Upper lobe of right lung (tissue), 1 donor: ENCODE measurements around the gene ZNF557. TPM values are rescaled to one million over a fixed set of nuclear protein-coding genes. Genes with fewer than 3 reads are reported as not detected.
"Not testable (repeated sequence)": the region's sequence is repeated elsewhere in the genome, so short reads cannot be mapped to it uniquely, and the experiment has no call there.

Experiments used
- ATAC-seq: fragments of 200-7000 bp; cut with Tn5 transposase; one replicate; pipeline ENCODE4 v1.9.1; 2020; ENCODE audit warnings: mild to moderate bottlenecking, moderate library complexity
- DNase-seq: peaks from one replicate; pipeline ENCODE4 v3.0.0-alpha.2; 2020
- H3K27ac ChIP-seq: fragments of 200-600 bp; one replicate; pipeline ENCODE4 v1.8.0; 2022
- H3K27me3 ChIP-seq: fragments of 200-600 bp; one replicate; pipeline ENCODE4 v1.8.0; 2022; ENCODE audit warnings: mild to moderate bottlenecking
- H3K36me3 ChIP-seq: fragments of 200-600 bp; one replicate; pipeline ENCODE4 v1.8.0; 2022
- H3K4me1 ChIP-seq: fragments of 200-600 bp; one replicate; pipeline ENCODE4 v1.8.0; 2022
- H3K4me3 ChIP-seq: fragments of 200-600 bp; one replicate; pipeline ENCODE4 v1.8.0; 2022; ENCODE audit warnings: mild to moderate bottlenecking
- H3K9me3 ChIP-seq: fragments of 200-600 bp; one replicate; pipeline ENCODE4 v1.8.0; 2022
- intact Hi-C: fragments of 100-400 bp; cut with DNase I; formaldehyde crosslinking; loops from one replicate; pipeline ENCODE4 v1.11.0; 2022
- long read RNA-seq: library from polyadenylated mRNA; unstranded; transcript quantifications from one replicate; pipeline ENCODE4 v2.0.0, GENCODE V29; 2021
- total RNA-seq: library from RNA; stranded (reverse); fragmentation: NEBNext Ultra II Directional; extraction: Animal tissue kit (Norgen Biotek cat#: 25700); gene quantifications from one replicate; pipeline ENCODE4 v1.2.1, GENCODE V29; 2021
- TF ChIP-seq, protein P1 (sequence below): fragments of 200-600 bp; IDR thresholded peaks from one replicate; pipeline ENCODE4 v1.8.0; 2022; ENCODE audit warnings: antibody characterized with exemption
- donor health status: DM: no; HTN: yes; CAD: no; lungs with severe emphysema.

The ZNF557 gene
- 11.1 TPM for total RNA-seq
- long read RNA-seq, full-length matches to known transcripts: 10 of 15 reads
- long read RNA-seq, partial matches to known transcripts: 0 of 15 reads
- long read RNA-seq, other reads (novel, unspliced or antisense): 5 of 15 reads

DNA sequence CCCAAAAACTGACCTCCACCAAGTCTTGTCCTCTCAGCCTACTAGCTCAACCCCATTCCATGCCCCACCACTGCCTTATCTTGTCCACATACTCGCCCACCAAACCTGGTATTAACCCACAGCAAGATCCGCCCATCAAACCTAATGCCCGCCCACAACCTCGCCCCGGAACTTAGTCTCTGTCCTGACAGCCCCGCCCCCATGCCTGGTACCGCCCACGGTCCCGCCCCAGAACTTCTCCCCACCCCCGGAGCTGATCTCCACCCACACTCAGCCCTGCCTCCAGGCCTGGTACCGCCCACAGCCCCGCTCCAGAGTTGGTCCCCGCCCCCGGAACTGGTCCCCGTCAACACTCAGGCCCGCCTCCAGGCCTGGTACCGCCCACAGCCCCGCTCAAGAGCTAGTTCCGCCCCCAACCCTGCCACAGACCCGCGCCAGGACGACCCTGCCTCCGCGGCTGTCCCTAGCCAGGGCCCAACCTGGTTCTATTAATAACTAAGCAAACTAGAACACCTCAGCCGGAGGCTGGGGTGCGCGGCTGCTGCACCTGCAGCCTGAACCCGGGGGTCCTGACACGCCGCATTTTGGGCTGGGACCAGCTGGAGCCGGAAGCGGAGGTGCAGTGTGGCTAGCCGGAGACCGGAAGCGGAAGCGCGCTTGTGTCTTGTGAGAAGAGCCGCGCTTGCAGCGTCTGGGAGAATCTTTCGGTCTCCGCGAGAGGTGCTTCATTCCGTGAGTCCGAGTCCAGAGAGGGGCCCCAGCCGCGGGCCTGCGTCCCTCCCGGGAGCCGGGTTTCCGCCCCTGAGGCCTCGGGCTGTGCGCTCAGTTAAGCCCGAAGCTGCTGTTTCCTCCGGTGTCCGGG lies at the start of gene ZNF557:
ZNF557 (plus strand) TSS at position 662 of the 862 bp plus-strand sequence. CDS start 5,372 bp downstream, outside the sequence.
- intact Hi-C loops: no loop called here
- Histone ChIP-seq H3K27ac (peak within 1 kb of the TSS; percentile 89), H3K4me3 (peak within 1 kb of the TSS; percentile 99), H3K27me3 (no peaks in the 10 kb centered on the region), H3K4me1 (peaks cover 8% of the 10 kb centered on the region), H3K9me3 (no peaks in the 10 kb centered on the region), H3K36me3 (peaks cover 36% of the 10 kb centered on the region)
- ATAC-seq (peak; percentile 99), DNase-seq (peak; percentile 99)
- TF ChIP-seq, protein P1, sequence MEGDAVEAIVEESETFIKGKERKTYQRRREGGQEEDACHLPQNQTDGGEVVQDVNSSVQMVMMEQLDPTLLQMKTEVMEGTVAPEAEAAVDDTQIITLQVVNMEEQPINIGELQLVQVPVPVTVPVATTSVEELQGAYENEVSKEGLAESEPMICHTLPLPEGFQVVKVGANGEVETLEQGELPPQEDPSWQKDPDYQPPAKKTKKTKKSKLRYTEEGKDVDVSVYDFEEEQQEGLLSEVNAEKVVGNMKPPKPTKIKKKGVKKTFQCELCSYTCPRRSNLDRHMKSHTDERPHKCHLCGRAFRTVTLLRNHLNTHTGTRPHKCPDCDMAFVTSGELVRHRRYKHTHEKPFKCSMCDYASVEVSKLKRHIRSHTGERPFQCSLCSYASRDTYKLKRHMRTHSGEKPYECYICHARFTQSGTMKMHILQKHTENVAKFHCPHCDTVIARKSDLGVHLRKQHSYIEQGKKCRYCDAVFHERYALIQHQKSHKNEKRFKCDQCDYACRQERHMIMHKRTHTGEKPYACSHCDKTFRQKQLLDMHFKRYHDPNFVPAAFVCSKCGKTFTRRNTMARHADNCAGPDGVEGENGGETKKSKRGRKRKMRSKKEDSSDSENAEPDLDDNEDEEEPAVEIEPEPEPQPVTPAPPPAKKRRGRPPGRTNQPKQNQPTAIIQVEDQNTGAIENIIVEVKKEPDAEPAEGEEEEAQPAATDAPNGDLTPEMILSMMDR: no peak

DNA sequence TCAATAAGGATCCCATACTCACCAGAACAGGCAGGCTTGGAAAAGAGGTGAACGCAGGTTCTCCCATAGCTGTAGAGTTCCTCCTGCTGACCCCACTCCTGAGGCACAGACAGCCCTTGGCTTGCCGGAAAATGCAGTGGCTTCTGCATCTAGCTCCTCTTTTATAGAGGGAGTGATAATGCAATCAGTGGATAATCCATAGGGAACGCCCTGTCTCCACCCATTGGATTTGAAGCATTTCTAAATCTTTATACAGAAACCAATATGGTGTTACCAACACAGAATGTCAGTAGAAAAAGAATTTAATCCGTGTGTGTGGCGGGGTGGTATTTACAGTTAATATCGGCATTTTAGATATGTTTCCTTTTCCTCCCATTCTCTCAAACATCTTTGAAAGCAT lies 48.2 kb upstream of the ZNF557 start, which contains the start of gene MBD3L2B:
MBD3L2B (minus strand) TSS at position 101 of the 400 bp plus-strand sequence; CDS start at position 67, 34 bp downstream.
- H3K4me3 ChIP-seq, H3K27ac ChIP-seq, intact Hi-C loops, H3K4me1 ChIP-seq, ATAC-seq, H3K9me3 ChIP-seq, H3K36me3 ChIP-seq, H3K27me3 ChIP-seq, DNase-seq: not testable (repeated sequence)

DNA sequence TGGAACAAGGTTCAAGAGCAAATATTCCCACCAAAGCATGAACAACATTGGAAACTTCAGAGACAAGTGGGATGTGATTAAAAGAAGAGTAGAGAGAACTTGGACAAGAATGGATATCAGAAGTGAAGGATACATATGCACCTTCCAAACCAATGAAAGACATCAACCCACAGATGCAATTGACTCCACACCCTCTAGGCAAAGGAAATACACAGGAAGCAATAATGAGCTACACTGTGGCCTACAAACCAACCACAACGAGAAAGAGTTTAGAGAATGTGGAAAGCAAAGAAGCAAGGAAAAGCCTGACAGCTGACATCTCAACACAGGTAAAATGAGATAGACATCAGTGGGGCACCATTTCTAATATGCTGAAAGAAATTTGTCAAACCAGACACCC lies 40.7 kb upstream of the ZNF557 start:
- H3K9me3 ChIP-seq, ATAC-seq, H3K4me3 ChIP-seq, DNase-seq, intact Hi-C loops, H3K4me1 ChIP-seq, H3K27me3 ChIP-seq, H3K36me3 ChIP-seq, H3K27ac ChIP-seq: not testable (repeated sequence)

DNA sequence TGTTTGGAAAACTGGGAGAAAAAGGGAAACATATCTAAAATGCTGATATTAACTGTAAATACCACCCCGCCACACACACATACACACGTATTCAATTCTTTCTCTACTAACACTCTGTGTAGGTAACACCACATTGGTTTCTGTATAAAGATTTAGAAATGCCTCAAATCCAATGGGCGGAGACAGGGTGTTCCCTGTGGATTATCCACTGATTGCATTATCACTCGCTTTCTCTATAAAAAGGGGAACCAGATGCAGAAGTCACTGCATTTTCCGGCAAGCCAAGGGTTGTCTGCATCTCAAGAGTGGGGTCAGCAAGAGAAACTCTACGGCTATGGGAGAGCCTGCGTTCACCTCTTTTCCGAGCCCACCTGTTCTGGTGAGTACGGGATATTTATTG lies 39.2 kb upstream of the ZNF557 start, which contains the start of gene MBD3L5:
MBD3L5 (plus strand) TSS at position 301 of the 400 bp plus-strand sequence; CDS start at position 335, 34 bp downstream.
- H3K27me3 ChIP-seq, H3K4me1 ChIP-seq, intact Hi-C loops, ATAC-seq, DNase-seq, H3K27ac ChIP-seq, H3K4me3 ChIP-seq, H3K9me3 ChIP-seq, H3K36me3 ChIP-seq: not testable (repeated sequence)

DNA sequence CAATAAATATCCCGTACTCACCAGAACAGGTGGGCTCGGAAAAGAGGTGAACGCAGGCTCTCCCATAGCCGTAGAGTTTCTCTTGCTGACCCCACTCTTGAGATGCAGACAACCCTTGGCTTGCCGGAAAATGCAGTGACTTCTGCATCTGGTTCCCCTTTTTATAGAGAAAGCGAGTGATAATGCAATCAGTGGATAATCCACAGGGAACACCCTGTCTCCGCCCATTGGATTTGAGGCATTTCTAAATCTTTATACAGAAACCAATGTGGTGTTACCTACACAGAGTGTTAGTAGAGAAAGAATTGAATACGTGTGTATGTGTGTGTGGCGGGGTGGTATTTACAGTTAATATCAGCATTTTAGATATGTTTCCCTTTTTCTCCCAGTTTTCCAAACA lies 29.4 kb upstream of the ZNF557 start, which contains the start of gene MBD3L4:
MBD3L4 (minus strand) TSS at position 101 of the 400 bp plus-strand sequence; CDS start at position 66, 35 bp downstream.
- H3K27me3 ChIP-seq, H3K4me3 ChIP-seq, H3K4me1 ChIP-seq, intact Hi-C loops, H3K36me3 ChIP-seq, H3K9me3 ChIP-seq, ATAC-seq, DNase-seq, H3K27ac ChIP-seq: not testable (repeated sequence)

DNA sequence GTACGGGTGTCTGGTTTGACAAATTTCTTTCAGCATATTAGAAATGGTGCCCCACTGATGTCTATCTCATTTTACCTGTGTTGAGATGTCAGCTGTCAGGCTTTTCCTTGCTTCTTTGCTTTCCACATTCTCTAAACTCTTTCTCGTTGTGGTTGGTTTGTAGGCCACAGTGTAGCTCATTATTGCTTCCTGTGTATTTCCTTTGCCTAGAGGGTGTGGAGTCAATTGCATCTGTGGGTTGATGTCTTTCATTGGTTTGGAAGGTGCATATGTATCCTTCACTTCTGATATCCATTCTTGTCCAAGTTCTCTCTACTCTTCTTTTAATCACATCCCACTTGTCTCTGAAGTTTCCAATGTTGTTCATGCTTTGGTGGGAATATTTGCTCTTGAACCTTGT lies 27.9 kb upstream of the ZNF557 start:
- H3K9me3 ChIP-seq, H3K27ac ChIP-seq, H3K4me1 ChIP-seq, ATAC-seq, DNase-seq, H3K4me3 ChIP-seq, H3K36me3 ChIP-seq, intact Hi-C loops, H3K27me3 ChIP-seq: not testable (repeated sequence)

DNA sequence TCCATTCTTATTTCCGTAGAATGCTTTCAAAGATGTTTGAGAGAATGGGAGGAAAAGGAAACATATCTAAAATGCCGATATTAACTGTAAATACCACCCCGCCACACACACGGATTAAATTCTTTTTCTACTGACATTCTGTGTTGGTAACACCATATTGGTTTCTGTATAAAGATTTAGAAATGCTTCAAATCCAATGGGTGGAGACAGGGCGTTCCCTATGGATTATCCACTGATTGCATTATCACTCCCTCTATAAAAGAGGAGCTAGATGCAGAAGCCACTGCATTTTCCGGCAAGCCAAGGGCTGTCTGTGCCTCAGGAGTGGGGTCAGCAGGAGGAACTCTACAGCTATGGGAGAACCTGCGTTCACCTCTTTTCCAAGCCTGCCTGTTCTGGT lies 20.5 kb upstream of the ZNF557 start, which contains the start of gene MBD3L2:
MBD3L2 (plus strand) TSS at position 301 of the 400 bp plus-strand sequence; CDS start at position 354, 53 bp downstream.
- intact Hi-C loops, H3K36me3 ChIP-seq, ATAC-seq: not testable (repeated sequence)

DNA sequence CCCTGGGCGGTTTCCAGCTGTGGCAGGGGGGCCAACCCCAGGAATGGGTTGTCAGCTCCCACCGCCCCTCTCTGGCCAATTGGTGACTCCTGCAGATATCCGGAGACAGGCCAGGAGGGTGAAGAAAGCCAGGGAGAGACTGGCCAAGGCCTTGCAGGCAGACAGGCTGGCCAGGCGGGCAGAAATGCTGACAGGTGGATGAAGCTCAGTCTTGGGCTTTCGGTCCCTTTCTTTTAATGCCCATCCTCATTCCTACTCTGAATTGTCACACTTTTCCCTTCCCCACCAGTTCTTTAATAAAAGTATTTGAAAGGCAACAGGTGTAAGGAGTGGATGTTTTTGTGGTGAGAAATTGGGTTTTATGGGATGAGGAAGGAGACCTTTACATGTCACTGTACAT lies 18.1 kb upstream of the ZNF557 start:
- H3K36me3 ChIP-seq, intact Hi-C loops, H3K4me1 ChIP-seq, H3K4me3 ChIP-seq, DNase-seq, H3K27me3 ChIP-seq, H3K27ac ChIP-seq, ATAC-seq, H3K9me3 ChIP-seq: not testable (repeated sequence)

More for the DNA sequence above, 20.5 kb upstream of the ZNF557 start, which contains the start of gene MBD3L2:
- H3K4me3 ChIP-seq, H3K27me3 ChIP-seq, H3K4me1 ChIP-seq, DNase-seq, H3K27ac ChIP-seq, H3K9me3 ChIP-seq: not testable (repeated sequence)

DNA sequence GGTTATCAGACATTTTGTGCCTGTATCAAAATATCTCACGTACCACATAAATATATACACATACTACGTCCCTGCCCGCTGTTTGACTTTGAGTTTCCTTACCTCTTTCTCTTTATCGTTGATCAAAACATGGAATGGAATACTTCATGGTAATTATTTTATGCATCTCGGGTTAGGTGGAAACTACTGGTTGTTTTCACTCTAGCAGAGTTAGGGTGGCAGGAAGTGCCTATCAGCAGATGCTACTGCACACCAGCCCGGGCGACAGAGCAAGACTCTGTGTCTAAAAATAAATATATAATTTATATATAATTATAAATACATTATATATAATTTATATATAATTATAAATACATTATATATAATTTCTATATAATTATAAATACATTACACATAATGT lies 16.6 kb upstream of the ZNF557 start:
- ATAC-seq, H3K4me3 ChIP-seq, H3K27ac ChIP-seq, H3K9me3 ChIP-seq, H3K27me3 ChIP-seq, intact Hi-C loops, H3K4me1 ChIP-seq, DNase-seq, H3K36me3 ChIP-seq: not testable (repeated sequence)

DNA sequence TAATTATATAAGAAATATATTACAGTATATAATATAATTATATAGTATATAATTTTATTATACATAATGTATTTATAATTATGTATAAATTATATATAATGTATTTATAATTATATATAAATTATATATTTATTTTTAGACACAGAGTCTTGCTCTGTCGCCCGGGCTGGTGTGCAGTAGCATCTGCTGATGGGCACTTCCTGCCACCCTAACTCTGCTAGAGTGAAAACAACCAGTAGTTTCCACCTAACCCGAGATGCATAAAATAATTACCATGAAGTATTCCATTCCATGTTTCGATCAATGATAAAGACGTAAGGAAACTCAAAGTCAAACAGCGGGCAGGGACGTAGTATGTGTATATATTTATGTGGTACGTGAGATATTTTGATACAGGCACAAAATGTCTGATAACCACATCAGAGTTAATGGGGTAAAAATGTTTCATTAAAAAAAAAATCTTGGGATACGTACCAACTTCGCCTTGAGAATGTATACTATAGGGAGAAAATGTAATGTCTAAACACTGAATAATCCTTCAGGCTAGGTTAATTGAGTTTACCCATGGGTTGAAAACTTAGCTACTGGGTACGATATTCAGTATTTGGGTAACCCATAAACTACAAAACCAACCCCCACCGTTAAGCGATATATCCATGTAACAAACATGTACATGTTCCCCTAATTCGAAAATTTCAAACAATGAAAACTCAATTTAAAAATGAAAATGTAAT lies 14.7 kb upstream of the ZNF557 start:
- H3K4me1 ChIP-seq, H3K4me3 ChIP-seq, H3K36me3 ChIP-seq, DNase-seq, H3K9me3 ChIP-seq, H3K27ac ChIP-seq, ATAC-seq, H3K27me3 ChIP-seq, intact Hi-C loops: not testable (repeated sequence)

DNA sequence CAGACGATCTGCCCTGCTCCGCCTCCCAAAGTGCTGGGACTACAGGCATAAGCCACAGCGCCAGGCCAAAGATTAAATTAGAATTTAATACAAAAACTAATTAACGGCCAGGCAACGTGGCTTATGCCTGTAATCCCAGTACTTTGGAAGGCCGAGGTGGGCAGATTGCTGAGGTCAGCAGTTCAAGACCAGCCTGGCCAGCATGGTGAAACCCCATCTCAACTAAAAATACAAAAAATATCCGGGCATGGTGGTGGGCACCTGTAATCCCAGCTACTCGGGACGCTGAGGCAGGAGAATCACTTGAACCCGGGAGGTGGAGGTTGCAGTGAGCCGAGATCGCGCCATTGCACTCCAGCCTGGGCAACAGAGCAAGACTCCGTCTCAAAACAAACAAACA lies 13.8 kb upstream of the ZNF557 start:
- H3K27me3 ChIP-seq, H3K4me1 ChIP-seq: not testable (repeated sequence)

DNA sequence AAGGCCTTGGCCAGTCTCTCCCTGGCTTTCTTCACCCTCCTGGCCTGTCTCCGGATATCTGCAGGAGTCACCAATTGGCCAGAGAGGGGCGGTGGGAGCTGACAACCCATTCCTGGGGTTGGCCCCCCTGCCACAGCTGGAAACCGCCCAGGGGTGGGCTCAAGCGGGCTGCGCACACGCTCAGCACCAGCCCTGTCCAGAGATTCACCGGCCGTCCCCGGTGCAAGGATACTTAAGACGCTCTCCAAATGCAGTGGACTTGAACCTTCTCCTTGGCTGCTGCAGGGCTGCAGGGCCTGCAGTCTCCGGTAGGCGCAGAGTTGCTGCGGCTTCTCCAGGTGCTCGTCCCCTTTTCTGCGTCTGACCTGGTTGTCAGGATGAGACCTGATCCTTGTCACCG lies 13.1 kb upstream of the ZNF557 start:
- H3K36me3 ChIP-seq, H3K27me3 ChIP-seq, ATAC-seq, intact Hi-C loops, DNase-seq, H3K4me3 ChIP-seq, H3K9me3 ChIP-seq, H3K4me1 ChIP-seq, H3K27ac ChIP-seq: not testable (repeated sequence)

More for the DNA sequence above, 13.8 kb upstream of the ZNF557 start:
- H3K9me3 ChIP-seq, H3K4me3 ChIP-seq, H3K36me3 ChIP-seq, ATAC-seq, H3K27ac ChIP-seq, intact Hi-C loops, DNase-seq: not testable (repeated sequence)
